Tibial artery (tissue), 4 donors: ENCODE measurements around the gene VSTM5.

Source experiments
- DNase-seq, 2 donors: peaks; one replicate each; pipeline ENCODE4 v3.0.0-alpha.2; 2019
- H3K27ac ChIP-seq, 2 donors: fragments of 200-600 bp; sonication (generic) in 1 of 2; 1 replicate in 1 of 2; 2 replicates in 1 of 2; pipeline ENCODE4 v1.5.1; 2018 to 2019; ENCODE audit warnings: mild to moderate bottlenecking in 1 of 2
- H3K27me3 ChIP-seq, 2 donors: fragments of 200-600 bp; sonication (generic) in 1 of 2; one replicate each; pipeline versions ENCODE4 v1.5.1 to v1.6.0; 2016 to 2019
- H3K36me3 ChIP-seq, 3 donors: fragments of 200-600 bp; sonication (generic) in 2 of 3; one replicate each; pipeline ENCODE4 v1.5.1; 2016 to 2019; ENCODE audit warnings: mild to moderate bottlenecking in 2 of 3
- H3K4me1 ChIP-seq, 4 donors: fragments of 200-600 bp; sonication (generic) in 2 of 4; 1 replicate in 3 of 4; 2 replicates in 1 of 4; pipeline ENCODE4 v1.5.1; 2016 to 2019
- H3K4me3 ChIP-seq, 2 donors: fragments of 200-600 bp; sonication (generic) in 1 of 2; 1 replicate in 1 of 2; 2 replicates in 1 of 2; pipeline ENCODE4 v1.5.1; 2018 to 2019; ENCODE audit warnings: mild to moderate bottlenecking in 2 of 2
- H3K9me3 ChIP-seq, 3 donors: fragments of 200-600 bp; sonication (generic) in 1 of 3; one replicate each; pipeline ENCODE4 v1.5.1; 2016 to 2019
- intact Hi-C: fragments of 100-400 bp; cut with DNase I; formaldehyde crosslinking; loops from one replicate; pipeline ENCODE4 v1.15.0; 2023; ENCODE audit warnings: low total_unique reads
- TF ChIP-seq, protein P1 (sequence below), 2 experiments: fragments of 200-600 bp in 1 of 2; fragments of 450-650 bp in 1 of 2; IDR thresholded peaks; one replicate each; pipeline ENCODE4 v1.5.1; 2017 to 2019; ENCODE audit warnings: antibody characterized with exemption in 2 of 2, mild to moderate bottlenecking in 1 of 2, moderate library complexity in 1 of 2

VSTM5 gene

DNA sequence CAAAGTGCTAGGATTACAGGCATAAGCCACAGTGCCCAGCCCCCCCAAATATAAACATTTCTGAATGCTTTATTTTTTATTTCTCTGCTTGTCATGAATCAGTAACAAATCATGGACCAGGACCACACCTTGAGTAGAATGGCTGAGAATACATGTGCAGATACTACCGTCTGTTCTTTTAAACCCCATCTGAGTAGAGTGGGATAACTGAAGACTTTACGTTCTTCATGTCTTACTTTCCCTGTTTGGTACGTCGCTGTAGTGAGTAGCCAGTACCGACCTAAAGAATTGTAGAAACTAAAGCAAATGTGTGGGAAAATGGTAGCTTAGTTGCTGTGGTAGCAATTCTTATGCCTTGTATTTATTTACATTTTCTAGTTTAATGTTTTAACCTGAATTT lies 36.4 kb downstream of the VSTM5 start:
- intact Hi-C loops: no loop called here
- H3K27ac ChIP-seq: no peak overlapping the region
- no peaks in the 10 kb centered on the region for H3K4me1 ChIP-seq
- TF ChIP-seq, protein P1, sequence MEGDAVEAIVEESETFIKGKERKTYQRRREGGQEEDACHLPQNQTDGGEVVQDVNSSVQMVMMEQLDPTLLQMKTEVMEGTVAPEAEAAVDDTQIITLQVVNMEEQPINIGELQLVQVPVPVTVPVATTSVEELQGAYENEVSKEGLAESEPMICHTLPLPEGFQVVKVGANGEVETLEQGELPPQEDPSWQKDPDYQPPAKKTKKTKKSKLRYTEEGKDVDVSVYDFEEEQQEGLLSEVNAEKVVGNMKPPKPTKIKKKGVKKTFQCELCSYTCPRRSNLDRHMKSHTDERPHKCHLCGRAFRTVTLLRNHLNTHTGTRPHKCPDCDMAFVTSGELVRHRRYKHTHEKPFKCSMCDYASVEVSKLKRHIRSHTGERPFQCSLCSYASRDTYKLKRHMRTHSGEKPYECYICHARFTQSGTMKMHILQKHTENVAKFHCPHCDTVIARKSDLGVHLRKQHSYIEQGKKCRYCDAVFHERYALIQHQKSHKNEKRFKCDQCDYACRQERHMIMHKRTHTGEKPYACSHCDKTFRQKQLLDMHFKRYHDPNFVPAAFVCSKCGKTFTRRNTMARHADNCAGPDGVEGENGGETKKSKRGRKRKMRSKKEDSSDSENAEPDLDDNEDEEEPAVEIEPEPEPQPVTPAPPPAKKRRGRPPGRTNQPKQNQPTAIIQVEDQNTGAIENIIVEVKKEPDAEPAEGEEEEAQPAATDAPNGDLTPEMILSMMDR (IDR thresholded peaks at IDR 0.05): no peak
- H3K36me3 ChIP-seq: peaks cover 59 to 85% (median 83%) of the 10 kb centered on the region in 3 donors
- no peaks in the 10 kb centered on the region for H3K27me3 ChIP-seq
- DNase-seq: no peak
- no peak overlapping the region for H3K4me3 ChIP-seq
- H3K9me3 ChIP-seq: no peaks in the 10 kb centered on the region

DNA sequence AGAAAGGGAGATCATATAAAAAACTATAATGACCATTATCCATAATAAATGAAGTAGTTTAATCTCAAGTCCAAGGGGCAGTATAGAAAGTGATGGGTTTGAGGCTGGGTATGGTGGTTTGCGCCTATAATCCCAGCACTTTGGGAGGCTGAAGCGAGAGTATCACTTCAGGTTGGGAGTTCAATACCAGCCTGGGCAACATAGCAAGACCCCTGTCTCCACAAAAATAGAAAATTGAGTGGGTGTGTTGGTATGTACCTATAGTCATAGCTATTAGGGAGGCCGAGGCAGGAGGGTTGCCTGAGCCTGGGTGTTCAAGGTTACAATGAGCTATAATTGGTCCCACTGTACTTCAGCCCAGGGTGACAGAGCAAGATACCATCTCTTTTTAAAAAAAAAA lies 42.4 kb downstream of the VSTM5 start:
- DNase-seq: no peak
- TF ChIP-seq, protein P1 (IDR thresholded peaks at IDR 0.05): no peak
- Histone ChIP-seq H3K27ac (no peak overlapping the region), H3K27me3 (no peaks in the 10 kb centered on the region), H3K4me3 (no peak overlapping the region), H3K9me3 (no peaks in the 10 kb centered on the region), H3K36me3 (peaks cover 74 to 96% (median 83%) of the 10 kb centered on the region in 3 donors), H3K4me1 (no peaks in the 10 kb centered on the region)
- intact Hi-C loops: no loop called here

DNA sequence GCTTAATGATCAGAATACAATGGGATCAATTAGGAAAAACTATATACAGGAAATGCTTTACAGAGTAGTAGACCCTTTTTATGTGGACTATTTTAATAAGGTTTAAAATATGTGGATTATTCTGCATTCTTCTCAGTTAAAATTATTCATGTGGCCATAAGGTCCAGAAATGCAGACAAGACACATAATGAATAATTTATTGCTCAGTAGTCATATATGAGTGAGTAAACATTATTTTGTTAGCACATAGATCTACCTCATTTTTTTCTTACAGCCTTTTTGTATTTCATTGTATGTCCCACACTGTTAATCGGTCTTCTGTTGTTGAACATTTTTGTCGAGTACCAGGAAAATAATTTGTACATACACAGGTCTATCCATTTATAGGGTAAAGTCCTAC lies 45.5 kb downstream of the VSTM5 start:
- peaks cover 69 to 91% (median 78%) of the 10 kb centered on the region in 3 donors for H3K36me3 ChIP-seq
- no peak overlapping the region for H3K4me3 ChIP-seq
- DNase-seq: no peak
- H3K9me3 ChIP-seq: no peaks in the 10 kb centered on the region
- H3K4me1 ChIP-seq: no peaks in the 10 kb centered on the region
- no peaks in the 10 kb centered on the region for H3K27me3 ChIP-seq
- intact Hi-C loops: no loop called here
- TF ChIP-seq, protein P1 (IDR thresholded peaks at IDR 0.05): no peak
- no peak overlapping the region for H3K27ac ChIP-seq

DNA sequence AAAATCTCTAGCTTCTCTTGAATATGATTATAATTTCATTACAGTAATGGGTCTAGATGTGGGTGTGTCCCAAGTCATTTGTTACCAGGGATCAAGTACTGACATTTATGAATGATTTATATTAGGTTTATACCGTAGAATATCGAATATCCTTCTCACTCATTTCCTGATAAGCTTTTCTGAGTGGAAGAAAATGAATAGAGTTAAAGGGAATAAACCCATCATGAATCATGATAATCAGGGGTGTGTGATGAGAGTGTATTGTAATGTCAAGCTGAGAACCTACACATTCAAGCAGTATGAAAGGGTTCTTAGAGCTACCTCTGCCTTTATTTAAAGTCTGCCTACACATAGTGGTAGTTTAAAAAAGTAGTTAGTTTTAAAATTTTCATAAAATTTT lies 49.1 kb downstream of the VSTM5 start:
- peaks cover 77 to 91% (median 81%) of the 10 kb centered on the region in 3 donors for H3K36me3 ChIP-seq
- intact Hi-C loops: no loop called here
- no peaks in the 10 kb centered on the region for H3K4me1 ChIP-seq
- TF ChIP-seq, protein P1 (IDR thresholded peaks at IDR 0.05): no peak
- no peaks in the 10 kb centered on the region for H3K27me3 ChIP-seq
- no peak overlapping the region for H3K4me3 ChIP-seq
- H3K9me3 ChIP-seq: no peaks in the 10 kb centered on the region
- no peak for DNase-seq
- H3K27ac ChIP-seq: no peak overlapping the region

DNA sequence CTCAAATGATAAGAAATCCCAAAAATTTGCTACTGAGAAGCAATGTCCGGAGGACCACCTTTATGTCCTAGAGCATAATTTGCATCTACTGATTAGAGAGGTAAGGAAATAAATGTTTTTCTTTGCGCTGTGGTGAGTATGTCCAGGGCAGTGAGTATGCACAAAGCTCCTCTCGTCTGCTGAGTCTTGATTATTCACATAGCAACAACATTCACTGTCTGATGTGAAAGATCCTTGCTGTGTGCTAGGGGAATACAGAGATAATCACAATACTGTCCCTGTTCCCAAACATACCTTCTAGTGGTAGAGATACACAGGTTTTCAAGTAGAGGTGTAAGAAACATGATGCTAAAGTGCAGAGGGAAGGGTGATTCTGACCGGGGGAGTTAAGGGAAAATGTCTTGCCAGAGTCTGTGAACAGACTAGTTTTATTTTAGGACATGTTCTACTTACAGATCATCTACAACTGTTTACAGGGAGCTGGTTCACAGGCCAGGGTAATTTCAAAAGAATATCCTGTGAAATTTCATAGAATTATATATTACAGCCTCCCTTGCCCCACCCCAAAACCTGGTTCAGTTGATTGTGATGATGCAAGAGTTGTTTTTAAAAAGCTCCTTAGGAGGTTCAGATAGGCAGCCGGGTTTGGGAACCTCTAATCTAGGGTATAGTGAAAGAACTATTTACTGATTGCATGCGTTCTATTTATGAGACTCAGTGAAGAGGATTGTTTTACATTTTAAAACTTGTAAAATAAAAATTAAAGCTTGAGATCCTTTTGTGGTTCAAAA lies 53.8 kb downstream of the VSTM5 start:
- Histone ChIP-seq H3K4me3 (no peak overlapping the region), H3K4me1 (no peaks in the 10 kb centered on the region), H3K36me3 (peaks cover 89 to 94% (median 92%) of the 10 kb centered on the region in 3 donors), H3K9me3 (no peaks in the 10 kb centered on the region), H3K27ac (no peak overlapping the region), H3K27me3 (no peaks in the 10 kb centered on the region)
- DNase-seq: no peak
- intact Hi-C loops: no loop called here
- TF ChIP-seq, protein P1 (IDR thresholded peaks at IDR 0.05): no peak
